SK-N-SH (cell line): ENCODE measurements around the gene CENPS. TPM values are rescaled to one million over a fixed set of nuclear protein-coding genes. Genes with fewer than 3 reads are reported as not detected.

Experiments
- CTCF ChIA-PET: fragments of 300-600, 350-600 bp; formaldehyde crosslinking; extraction: SDS; loops from one replicate; lab custom pipeline; 2021; lab: Yijun Ruan, JAX
- POLR2A ChIA-PET: fragments of 350-600 bp; sonication (Branson Sonifier 250); formaldehyde crosslinking; extraction: SDS; loops from one replicate; lab custom pipeline; 2020; ENCODE audit warnings: antibody characterized with exemption, inconsistent platforms; lab: Yijun Ruan, JAX
- DNase-seq: peaks from one replicate; pipeline ENCODE4 v3.0.0; 2012
- H2AFZ ChIP-seq: fragments of 200-600 bp; sonication (generic); 2 replicates; pipeline ENCODE4 v1.8.1; 2016; ENCODE audit warnings: antibody characterized with exemption, mild to moderate bottlenecking, low read depth
- H3F3A ChIP-seq: fragments of 200-600 bp; sonication (generic); replicated peaks from 2 replicates; pipeline ENCODE3; 2016; ENCODE audit warnings: antibody characterized with exemption, mild to moderate bottlenecking; ENCODE audit not compliant: insufficient read depth
- H3K27ac ChIP-seq, 2 experiments: fragments of 200-500 bp in 1 of 2; fragments of 200-600 bp in 1 of 2; sonication (Bioruptor generic) in 1 of 2; sonication (generic), shearing (Covaris generic) in 1 of 2; 2 replicates each; pipeline versions ENCODE4 v1.5.1 to v1.6.1; 2014 to 2016; ENCODE audit warnings: low read depth in 2 of 2, inconsistent platforms in 1 of 2, low read length in 1 of 2, mild to moderate bottlenecking in 1 of 2, mixed read lengths in 1 of 2
- H3K27me3 ChIP-seq: fragments of 200-600 bp; sonication (generic), shearing (Covaris generic); 2 replicates; pipeline ENCODE4 v1.6.1; 2016; ENCODE audit warnings: mixed run types; ENCODE audit not compliant: insufficient read depth
- H3K36me3 ChIP-seq, 2 experiments: fragments of 200-500 bp in 1 of 2; fragments of 200-600 bp in 1 of 2; sonication (Bioruptor generic) in 1 of 2; sonication (generic) in 1 of 2; replicated peaks in 1 of 2; 2 replicates each; pipeline versions ENCODE3 to v1.5.1; 2014 to 2016; ENCODE audit warnings: low read length in 1 of 2, mild to moderate bottlenecking in 1 of 2; ENCODE audit not compliant: insufficient read depth in 2 of 2, control insufficient read depth in 1 of 2
- H3K4me1 ChIP-seq, 2 experiments: fragments of 200-500 bp in 1 of 2; fragments of 200-600 bp in 1 of 2; sonication (Bioruptor generic) in 1 of 2; sonication (generic), shearing (Covaris generic) in 1 of 2; 2 replicates each; pipeline versions ENCODE4 v1.5.1 to v1.6.1; 2014 to 2016; ENCODE audit warnings: low read depth in 1 of 2, low read length in 1 of 2, mixed run types in 1 of 2; ENCODE audit not compliant: insufficient read depth in 2 of 2, control insufficient read depth in 1 of 2
- H3K4me2 ChIP-seq: fragments of 200-600 bp; sonication (generic), shearing (Covaris generic); 2 replicates; pipeline ENCODE4 v1.6.1; 2017; ENCODE audit warnings: mixed run types
- H3K4me3 ChIP-seq, 2 experiments: fragments of 200-500 bp in 1 of 2; fragments of 200-600 bp in 1 of 2; sonication (Bioruptor generic) in 1 of 2; sonication (generic), shearing (Covaris generic) in 1 of 2; 2 replicates each; pipeline versions ENCODE4 v1.5.1 to v1.8.1; 2014 to 2016; ENCODE audit warnings: low read depth in 2 of 2, inconsistent platforms in 1 of 2, low read length in 1 of 2, mild to moderate bottlenecking in 1 of 2, mixed read lengths in 1 of 2, moderate library complexity in 1 of 2
- H3K79me2 ChIP-seq: fragments of 200-600 bp; sonication (generic); 2 replicates; pipeline ENCODE4 v1.8.1; 2017; ENCODE audit warnings: mild to moderate bottlenecking; ENCODE audit not compliant: insufficient read depth
- H3K9ac ChIP-seq: fragments of 200-600 bp; sonication (generic); 2 replicates; pipeline ENCODE4 v1.6.1; 2017; ENCODE audit warnings: mixed run types
- H3K9me2 ChIP-seq: fragments of 200-600 bp; sonication (generic); 2 replicates; pipeline ENCODE4 v1.6.1; 2017; ENCODE audit warnings: mixed run types
- H3K9me3 ChIP-seq: fragments of 200-600 bp; sonication (generic); 2 replicates; pipeline ENCODE4 v1.6.1; 2017; ENCODE audit warnings: mixed run types, mild to moderate bottlenecking, moderate library complexity
- H4K20me1 ChIP-seq: fragments of 200-600 bp; sonication (generic); 2 replicates; pipeline ENCODE4 v1.6.1; 2017; ENCODE audit warnings: mild to moderate bottlenecking, mixed run types; ENCODE audit not compliant: insufficient read depth
- FOSL2 ChIP-seq: IDR thresholded peaks from 2 replicates; pipeline ENCODE4 v1.4.0; 2012; ENCODE audit warnings: low read depth, mild to moderate bottlenecking, moderate library complexity, borderline replicate concordance
- GABPA ChIP-seq: IDR thresholded peaks from 2 replicates; pipeline ENCODE4 v1.4.0; 2012; ENCODE audit warnings: low read depth, mild to moderate bottlenecking
- GATA2 ChIP-seq: sonication (generic); formaldehyde crosslinking; IDR thresholded peaks from 2 replicates; pipeline ENCODE4 v1.5.0; 2020; ENCODE audit warnings: mild to moderate bottlenecking, missing genetic modification reagents
- JUND ChIP-seq: IDR thresholded peaks from 2 replicates; pipeline ENCODE4 v1.4.0; 2012
- PBX3 ChIP-seq: IDR thresholded peaks from 2 replicates; pipeline ENCODE4; 2012
- POLR2AphosphoS5 ChIP-seq: IDR thresholded peaks from 2 replicates; pipeline ENCODE4 v1.6.1; 2012; ENCODE audit warnings: low read depth, low read length
- RFX5 ChIP-seq: IDR thresholded peaks from 2 replicates; pipeline ENCODE4 v1.6.1; 2012; ENCODE audit warnings: mild to moderate bottlenecking, improper control_type of control experiment, low read length
- TCF12 ChIP-seq: IDR thresholded peaks from 2 replicates; pipeline ENCODE4 v1.4.0; 2012
- YY1 ChIP-seq: IDR thresholded peaks from 2 replicates; pipeline ENCODE4 v1.4.0; 2012; ENCODE audit warnings: low read depth, mild to moderate bottlenecking
- WGBS: methylation state at CpG from one replicate; pipeline ENCODE4 v1.1.6; 2017; ENCODE audit warnings: low lambda C conversion rate; 5-methylcytosine and 5-hydroxymethylcytosine counted together
- polyA plus RNA-seq, 3 experiments: library from polyadenylated mRNA; depleted of rRNA; stranded (reverse); fragments of >200 nt; gene quantifications; 2 replicates each; pipeline ENCODE4 v1.2.3, GENCODE V29; 2012
- TF ChIP-seq, protein P1 (sequence below): fragments of 200-600 bp; sonication (generic); IDR thresholded peaks from 2 replicates; pipeline ENCODE4 v1.6.1; 2017; ENCODE audit warnings: antibody characterized with exemption, mild to moderate bottlenecking, moderate library complexity

Gene CENPS
- polyA plus RNA-seq, 1 of the 3 experiments (the other 2 are of a cell fraction), result 20.0 TPM

- Histone ChIP-seq H3K27me3 (no peaks in the 10 kb centered on the region), H3K4me3 (no peak overlapping the region), H3K27ac (no peak overlapping the region), H3F3A (peaks cover 33% of the 10 kb centered on the region), H3K4me2 (no peak overlapping the region), H3K9me3 (no peaks in the 10 kb centered on the region), H3K4me1 (peaks cover 0 to 16% of the 10 kb centered on the region in 2 experiments; a peak in 1 of 4 replicates), H3K79me2 (no peaks in the 10 kb centered on the region), H3K9me2 (no peaks in the 10 kb centered on the region), H4K20me1 (no peaks in the 10 kb centered on the region), H3K36me3 (no peaks in the 10 kb centered on the region), H2AFZ (no peak overlapping the region), H3K9ac (no peak overlapping the region)
- ChIA-PET POLR2A (no interaction called here), CTCF (interaction anchor here (0.8 to 1.4 kb wide), 3 partner anchors 9 to 46 kb away, joined by 3 to 4 read pairs (median 3); partner anchors contain the start of gene CENPS)
- WGBS, result 98% methylated on average over 8 of the region's 8 CpGs
- no peak for DNase-seq
- no peak for TF ChIP-seq RFX5
These were observed 46.0 kb upstream of the CENPS start for GRCh38 chr1:10384219-10384618.

DNA sequence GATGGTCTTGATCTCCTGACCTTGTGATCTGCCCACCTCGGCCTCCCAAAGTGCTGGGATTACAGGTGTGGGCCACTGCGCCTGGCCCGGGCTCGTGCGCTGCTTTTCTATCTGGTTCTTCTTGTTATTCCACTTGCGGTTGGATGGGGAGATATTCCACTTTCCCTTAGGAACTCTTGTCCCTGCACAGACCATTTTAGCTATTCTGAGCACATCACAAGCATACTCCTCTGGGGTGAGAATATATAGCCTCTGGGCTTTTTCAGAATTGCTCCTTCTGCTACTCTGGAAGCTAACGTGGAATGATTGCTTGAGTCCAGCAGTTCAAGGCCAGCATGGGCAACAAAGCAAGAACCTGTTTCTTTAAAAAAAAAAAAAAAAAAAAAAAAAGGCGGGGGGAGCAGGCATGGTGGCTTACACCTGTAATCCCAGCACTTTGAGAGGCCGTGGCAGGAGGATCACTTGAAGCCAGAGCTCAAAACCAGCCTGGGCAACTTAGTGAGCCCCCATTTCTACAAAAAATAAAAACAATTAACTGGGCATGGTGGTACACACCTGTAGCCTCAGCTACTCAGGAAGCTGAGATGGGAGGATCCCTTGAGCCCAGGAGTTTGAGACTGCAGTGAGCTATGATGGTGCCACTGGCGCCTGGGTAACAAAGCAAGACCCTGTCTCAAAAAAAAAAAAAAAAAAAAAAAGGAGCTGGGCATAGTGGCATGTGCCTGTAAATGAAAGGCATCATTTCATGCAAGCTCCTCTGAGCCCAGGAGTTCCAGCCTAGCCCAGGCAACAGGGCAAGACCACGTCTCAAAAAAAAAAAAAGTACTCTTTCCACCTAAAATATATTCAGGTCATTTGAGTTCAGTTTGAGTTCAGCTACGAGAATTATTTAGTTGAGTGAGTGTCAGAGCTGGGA is 43.2 kb upstream of the CENPS start:
- Histone ChIP-seq H3K4me1 (peaks cover 0 to 9% of the 10 kb centered on the region in 2 experiments; a peak in 1 of 4 replicates), H3F3A (peaks cover 13% of the 10 kb centered on the region), H3K9me2 (no peaks in the 10 kb centered on the region), H3K27ac (peak overlapping the region; percentile 54 to 90; a peak in 3 of 4 replicates), H4K20me1 (no peaks in the 10 kb centered on the region), H3K36me3 (no peaks in the 10 kb centered on the region), H3K27me3 (no peaks in the 10 kb centered on the region), H3K4me2 (peak overlapping the region; percentile 69), H3K4me3 (peak overlapping the region in 1 of 2 experiments; percentile 51; a peak in 1 of 4 replicates), H3K9ac (peak overlapping the region; percentile 58), H3K9me3 (no peaks in the 10 kb centered on the region), H3K79me2 (no peaks in the 10 kb centered on the region), H2AFZ (peak overlapping the region; percentile 86; the same call in 1 of the 2 replicates)
- POLR2A ChIA-PET, result interaction anchor here (2.2 kb wide), 1 partner anchor 12 kb away, joined by 9 read pairs; the partner anchor contains the start of gene PGD
- TF ChIP-seq TCF12 (no peak), GATA2 (CRISPR knock-in tag) (no peak), GABPA (no peak), POLR2AphosphoS5 (no peak), PBX3 (no peak)
- CTCF ChIA-PET, result interaction anchor here (0.6 to 3.6 kb wide), 4 partner anchors 9 to 119 kb away, joined by 3 to 19 read pairs (median 16); partner anchors contain the start of genes CENPS and PGD
- 85% methylated on average over 12 of the region's 12 CpGs for WGBS
- no peak for DNase-seq

DNA sequence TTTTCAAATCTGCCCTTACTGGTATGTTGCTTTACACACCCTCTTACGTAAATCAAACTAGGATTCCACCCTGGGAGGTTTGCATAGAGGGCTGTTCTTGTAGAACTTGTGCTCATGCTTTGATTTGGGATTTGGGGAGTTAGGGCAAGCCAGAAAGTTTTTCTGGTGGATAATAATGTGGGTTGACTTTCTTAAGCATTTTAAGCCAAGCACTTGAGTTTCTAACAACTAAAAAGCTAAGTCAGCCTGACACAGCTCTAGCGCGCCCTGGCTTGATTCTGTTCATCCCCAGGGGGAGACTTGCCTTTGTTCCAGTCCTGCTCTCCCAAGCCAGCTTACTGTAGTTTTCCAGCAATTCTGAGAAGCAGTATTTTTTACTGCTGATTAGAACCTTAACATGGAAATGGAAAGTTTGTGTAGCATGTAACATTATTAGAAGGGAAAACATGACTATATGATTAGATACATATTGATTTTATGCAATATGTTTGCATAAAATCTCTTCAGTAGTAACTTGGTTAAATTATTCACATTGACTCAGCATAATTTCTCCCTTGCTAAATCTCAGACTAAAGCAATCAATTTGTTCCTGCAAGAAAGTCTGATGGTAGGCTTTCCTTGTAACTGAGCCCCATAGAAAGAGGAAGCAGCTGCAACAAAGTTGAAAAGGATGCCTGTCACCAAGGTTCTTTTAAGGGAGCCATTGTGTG is 42.4 kb upstream of the CENPS start:
- H3K79me2 ChIP-seq, result no peaks in the 10 kb centered on the region
- DNase-seq, result no peak
- 0 out of 2 replicates have a peak, but pooled peaks have one; percentile 10 for TF ChIP-seq FOSL2
- TF ChIP-seq, protein P1, sequence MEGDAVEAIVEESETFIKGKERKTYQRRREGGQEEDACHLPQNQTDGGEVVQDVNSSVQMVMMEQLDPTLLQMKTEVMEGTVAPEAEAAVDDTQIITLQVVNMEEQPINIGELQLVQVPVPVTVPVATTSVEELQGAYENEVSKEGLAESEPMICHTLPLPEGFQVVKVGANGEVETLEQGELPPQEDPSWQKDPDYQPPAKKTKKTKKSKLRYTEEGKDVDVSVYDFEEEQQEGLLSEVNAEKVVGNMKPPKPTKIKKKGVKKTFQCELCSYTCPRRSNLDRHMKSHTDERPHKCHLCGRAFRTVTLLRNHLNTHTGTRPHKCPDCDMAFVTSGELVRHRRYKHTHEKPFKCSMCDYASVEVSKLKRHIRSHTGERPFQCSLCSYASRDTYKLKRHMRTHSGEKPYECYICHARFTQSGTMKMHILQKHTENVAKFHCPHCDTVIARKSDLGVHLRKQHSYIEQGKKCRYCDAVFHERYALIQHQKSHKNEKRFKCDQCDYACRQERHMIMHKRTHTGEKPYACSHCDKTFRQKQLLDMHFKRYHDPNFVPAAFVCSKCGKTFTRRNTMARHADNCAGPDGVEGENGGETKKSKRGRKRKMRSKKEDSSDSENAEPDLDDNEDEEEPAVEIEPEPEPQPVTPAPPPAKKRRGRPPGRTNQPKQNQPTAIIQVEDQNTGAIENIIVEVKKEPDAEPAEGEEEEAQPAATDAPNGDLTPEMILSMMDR, result peak; percentile 28; the same call in 1 of the 2 replicates
- no peak for TF ChIP-seq RFX5
- peak; percentile 28 for TF ChIP-seq JUND
- TF ChIP-seq YY1, result 0 out of 2 replicates have a peak, but pooled peaks have one; percentile 18
- no peak for TF ChIP-seq PBX3
- peak overlapping the region; percentile 54 to 90 for H3K27ac ChIP-seq
- peak overlapping the region; percentile 86 for H2AFZ ChIP-seq
- CTCF ChIA-PET, result interaction anchor here (1.1 to 3.6 kb wide), 4 partner anchors 10 to 42 kb away, joined by 6 to 19 read pairs (median 16); partner anchors contain the start of genes CENPS and PGD
- H3K9me3 ChIP-seq, result no peaks in the 10 kb centered on the region
- peak overlapping the region; percentile 69 for H3K4me2 ChIP-seq
- POLR2A ChIA-PET, result interaction anchor here (0.7 to 2.2 kb wide), 2 partner anchors 11 to 42 kb away, joined by 3 to 9 read pairs; partner anchors contain the start of genes CENPS and PGD
- H3K36me3 ChIP-seq, result no peaks in the 10 kb centered on the region
- no peaks in the 10 kb centered on the region for H3K27me3 ChIP-seq
- H3K9me2 ChIP-seq, result no peaks in the 10 kb centered on the region
- H3F3A ChIP-seq, result peaks cover 13% of the 10 kb centered on the region
- WGBS, result 68% methylated on average over 3 of the region's 3 CpGs
- H3K9ac ChIP-seq, result peak overlapping the region; percentile 58
- H4K20me1 ChIP-seq, result no peaks in the 10 kb centered on the region
- H3K4me3 ChIP-seq, result peak overlapping the region in 1 of 2 experiments; percentile 51; a peak in 2 of 4 replicates
- H3K4me1 ChIP-seq, result peaks cover 0 to 9% of the 10 kb centered on the region in 2 experiments; a peak in 1 of 4 replicates
